Measurements from ENCODE around the gene ABCA2.

Gene ABCA2, protein sequence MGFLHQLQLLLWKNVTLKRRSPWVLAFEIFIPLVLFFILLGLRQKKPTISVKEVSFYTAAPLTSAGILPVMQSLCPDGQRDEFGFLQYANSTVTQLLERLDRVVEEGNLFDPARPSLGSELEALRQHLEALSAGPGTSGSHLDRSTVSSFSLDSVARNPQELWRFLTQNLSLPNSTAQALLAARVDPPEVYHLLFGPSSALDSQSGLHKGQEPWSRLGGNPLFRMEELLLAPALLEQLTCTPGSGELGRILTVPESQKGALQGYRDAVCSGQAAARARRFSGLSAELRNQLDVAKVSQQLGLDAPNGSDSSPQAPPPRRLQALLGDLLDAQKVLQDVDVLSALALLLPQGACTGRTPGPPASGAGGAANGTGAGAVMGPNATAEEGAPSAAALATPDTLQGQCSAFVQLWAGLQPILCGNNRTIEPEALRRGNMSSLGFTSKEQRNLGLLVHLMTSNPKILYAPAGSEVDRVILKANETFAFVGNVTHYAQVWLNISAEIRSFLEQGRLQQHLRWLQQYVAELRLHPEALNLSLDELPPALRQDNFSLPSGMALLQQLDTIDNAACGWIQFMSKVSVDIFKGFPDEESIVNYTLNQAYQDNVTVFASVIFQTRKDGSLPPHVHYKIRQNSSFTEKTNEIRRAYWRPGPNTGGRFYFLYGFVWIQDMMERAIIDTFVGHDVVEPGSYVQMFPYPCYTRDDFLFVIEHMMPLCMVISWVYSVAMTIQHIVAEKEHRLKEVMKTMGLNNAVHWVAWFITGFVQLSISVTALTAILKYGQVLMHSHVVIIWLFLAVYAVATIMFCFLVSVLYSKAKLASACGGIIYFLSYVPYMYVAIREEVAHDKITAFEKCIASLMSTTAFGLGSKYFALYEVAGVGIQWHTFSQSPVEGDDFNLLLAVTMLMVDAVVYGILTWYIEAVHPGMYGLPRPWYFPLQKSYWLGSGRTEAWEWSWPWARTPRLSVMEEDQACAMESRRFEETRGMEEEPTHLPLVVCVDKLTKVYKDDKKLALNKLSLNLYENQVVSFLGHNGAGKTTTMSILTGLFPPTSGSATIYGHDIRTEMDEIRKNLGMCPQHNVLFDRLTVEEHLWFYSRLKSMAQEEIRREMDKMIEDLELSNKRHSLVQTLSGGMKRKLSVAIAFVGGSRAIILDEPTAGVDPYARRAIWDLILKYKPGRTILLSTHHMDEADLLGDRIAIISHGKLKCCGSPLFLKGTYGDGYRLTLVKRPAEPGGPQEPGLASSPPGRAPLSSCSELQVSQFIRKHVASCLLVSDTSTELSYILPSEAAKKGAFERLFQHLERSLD (N-terminal part only)

DNA sequence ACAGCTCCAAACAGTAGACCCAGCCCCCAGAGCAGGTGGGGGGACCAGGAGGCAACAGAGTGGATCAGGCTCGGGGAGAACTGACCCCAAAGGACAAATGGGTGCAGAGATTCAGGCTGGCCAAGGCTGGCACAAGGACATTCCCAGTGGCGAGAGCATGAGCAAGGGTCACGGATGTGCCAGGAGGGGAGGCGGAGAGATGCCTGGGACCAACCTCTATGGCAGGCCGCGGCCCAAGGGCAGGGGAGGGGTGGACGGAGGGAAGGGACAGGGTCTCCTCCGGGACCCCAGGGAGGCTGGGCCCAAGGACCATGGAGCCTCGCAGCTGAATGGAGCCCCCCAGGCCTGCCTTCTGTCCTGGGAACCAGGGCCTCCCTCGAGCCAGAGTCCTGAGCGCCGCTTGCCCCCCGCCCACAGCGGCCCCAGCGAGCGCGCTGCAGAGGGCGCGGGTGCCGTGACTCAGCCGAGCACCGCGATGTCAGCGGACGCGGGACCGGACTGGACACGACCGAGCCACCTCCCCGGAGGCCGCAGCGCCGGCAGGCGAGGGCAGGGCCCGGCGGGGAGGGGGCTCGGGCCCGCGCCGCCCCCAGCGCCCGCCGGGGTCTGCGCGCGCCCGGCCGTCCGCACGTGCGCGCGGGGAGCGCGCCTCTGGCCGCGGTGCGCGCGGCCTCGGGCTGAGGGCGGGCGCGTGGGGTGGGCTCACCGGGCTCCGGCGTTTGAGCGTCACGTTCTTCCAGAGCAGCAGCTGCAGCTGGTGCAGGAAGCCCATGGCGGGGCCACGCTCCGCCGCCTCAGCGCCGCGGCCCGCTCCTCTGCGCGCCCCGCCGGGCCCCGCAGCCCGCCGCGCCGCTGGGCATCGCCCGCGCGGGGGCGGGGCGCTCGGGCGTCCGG, at the start of gene ABCA2:
Gene ABCA2 (minus strand): TSS at position 869 of the 894 bp plus-strand sequence. CDS start 97 bp downstream, at position 772.
- DNase-seq (ENCODE audit: low read depth): no peak

DNA sequence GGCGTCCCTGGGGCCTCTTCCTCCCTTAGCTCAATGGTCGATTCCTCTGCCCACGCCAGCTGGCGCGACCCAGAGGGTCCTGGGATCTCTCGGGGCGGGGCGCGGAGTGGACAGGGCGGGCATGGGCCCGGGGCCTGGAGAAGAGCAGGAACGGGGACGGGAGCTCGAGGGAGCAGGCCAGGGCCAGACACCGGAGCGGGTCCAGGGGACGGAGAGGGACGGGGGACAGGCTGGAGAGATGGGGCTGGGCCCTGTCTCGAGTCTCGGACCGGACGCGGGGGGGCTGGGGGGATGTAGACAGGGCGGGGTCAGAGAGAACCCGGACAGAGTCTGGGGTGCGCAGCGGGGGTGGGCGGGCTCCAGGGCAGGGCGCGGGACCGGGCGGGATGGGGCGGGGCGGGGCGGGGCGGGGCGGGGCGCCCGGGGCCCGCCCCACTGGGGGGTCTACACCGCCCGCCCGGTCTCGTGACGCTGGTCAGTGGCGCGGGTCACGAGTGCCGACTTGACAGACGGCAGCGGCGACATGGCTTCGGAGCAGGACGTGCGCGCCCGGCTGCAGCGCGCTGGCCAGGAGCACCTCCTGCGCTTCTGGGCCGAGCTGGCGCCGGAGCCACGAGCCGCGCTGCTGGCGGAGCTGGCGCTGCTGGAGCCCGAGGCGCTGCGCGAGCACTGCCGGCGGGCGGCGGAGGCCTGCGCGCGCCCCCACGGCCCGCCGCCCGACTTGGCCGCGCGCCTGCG, 49.1 kb upstream of the ABCA2 start, which contains the start of gene UAP1L1:
Gene UAP1L1 (plus strand): TSS at position 508 of the 738 bp plus-strand sequence. CDS start 16 bp downstream, at position 524.
- DNase-seq (ENCODE audit: low read depth): no peak

DNA sequence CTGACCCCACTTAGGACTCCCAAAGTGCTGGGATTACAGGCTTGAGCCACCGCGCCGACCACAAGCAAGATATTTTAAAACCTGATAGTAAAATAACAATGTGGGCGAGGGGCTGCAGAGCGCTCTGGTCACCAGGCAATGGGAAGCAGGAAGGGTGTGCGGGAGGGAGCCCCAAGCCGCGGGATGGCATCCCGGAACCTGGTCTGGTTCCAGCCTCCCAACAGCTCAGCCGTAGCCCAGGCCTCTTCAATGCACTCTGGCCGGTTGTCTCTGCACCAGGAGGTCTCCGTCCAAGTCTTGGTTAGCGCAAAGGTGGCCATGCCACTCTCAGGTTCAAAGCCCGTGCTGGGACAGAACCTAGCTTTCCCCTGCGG, 48.6 kb upstream of the ABCA2 start:
- no peak for DNase-seq (ENCODE audit: low read depth)

DNA sequence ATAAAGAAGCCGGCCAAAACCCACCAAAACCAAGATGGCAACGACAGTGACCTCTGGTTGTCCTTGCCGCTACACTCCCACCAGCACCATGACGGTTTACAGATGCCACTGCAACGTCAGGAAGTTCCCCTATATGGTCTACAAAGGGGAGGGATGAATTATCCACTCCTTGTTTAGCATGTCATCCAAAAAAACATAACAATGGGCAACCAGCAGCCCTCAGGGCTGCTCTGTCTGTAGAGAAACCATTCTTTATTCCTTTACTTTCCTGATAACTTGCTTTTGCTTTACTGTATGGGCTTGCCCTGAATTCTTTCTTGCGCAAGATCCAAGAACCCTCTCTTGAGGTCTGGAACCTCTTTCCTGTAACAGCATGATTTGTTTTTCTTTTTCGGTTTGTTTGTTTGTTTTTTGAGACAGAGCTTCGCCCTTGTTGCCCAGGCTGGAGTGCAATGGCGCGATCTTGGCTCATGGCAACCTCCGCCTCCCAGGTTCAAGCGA, 47.3 kb upstream of the ABCA2 start:
- no peak for DNase-seq (ENCODE audit: low read depth)

DNA sequence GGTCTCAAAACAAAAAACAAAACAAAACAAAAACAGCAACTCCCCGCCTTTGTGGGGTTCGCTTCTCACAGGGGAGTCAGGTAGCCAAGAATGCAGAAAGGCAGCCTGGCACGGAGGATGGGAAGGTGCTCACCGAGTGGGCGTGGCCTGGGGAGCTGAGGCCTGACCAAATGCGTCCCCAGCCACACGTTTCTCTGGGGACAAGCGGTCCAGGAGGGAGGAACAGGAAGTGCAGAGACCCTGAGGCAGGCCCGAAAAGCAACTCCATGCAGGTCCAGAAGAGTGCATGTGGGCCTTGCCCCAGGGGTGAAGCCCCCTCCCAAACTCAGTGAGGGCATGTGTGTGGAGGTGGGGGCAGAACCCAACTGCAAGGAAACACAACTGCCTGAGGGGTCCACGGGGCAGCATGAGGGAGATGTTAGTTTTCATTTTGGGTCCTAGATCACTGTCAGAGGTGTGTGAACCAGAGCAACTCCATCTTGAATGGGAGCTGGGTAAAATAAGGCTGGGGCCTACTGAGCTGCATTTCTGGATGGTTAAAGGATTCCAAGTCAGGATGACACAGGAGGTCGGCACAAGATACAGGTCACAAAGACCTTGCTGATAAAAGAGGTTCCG, 46.7 kb upstream of the ABCA2 start:
- no peak for DNase-seq (ENCODE audit: low read depth)

DNA sequence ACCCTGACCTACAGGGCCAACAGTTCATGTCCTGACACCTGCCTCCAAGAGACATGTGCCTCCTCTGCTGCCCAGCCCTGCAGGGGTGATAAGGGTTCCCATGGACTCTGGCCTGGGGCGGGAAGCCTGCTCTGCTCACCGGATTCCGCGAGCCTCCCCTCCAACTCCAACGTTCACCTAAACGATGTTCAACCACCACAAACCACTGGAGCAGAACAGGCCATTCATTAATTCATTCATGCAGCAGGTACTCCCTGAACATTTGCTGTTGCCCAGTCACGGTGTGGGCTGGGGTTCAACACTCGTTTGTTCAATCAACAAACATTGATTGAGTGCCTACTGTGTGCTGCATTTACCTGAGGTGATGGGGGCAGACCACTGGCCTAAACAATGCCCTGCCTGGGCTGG, 46.0 kb upstream of the ABCA2 start:
- no peak for DNase-seq (ENCODE audit: low read depth)

DNA sequence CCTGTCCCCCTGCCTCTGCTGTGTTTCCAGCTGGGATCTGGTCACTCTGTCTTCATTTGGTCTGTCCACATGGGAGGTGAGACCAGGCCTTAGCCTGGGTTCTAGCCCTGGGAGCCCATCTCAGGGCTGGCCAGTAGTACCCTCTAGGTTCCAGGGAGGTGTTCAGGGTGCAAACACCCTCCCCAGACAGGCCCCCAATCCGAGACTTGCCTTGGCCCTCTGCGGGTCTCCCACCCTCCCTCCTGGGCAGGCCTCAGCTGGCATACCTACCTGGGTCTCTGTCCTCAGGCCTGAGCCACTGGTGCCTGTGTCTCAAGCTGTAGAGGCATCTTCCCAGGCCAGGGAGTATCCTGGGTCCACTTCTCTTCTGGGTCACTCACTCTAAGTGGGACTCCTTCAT, 43.2 kb upstream of the ABCA2 start:
- DNase-seq (ENCODE audit: low read depth): no peak

DNA sequence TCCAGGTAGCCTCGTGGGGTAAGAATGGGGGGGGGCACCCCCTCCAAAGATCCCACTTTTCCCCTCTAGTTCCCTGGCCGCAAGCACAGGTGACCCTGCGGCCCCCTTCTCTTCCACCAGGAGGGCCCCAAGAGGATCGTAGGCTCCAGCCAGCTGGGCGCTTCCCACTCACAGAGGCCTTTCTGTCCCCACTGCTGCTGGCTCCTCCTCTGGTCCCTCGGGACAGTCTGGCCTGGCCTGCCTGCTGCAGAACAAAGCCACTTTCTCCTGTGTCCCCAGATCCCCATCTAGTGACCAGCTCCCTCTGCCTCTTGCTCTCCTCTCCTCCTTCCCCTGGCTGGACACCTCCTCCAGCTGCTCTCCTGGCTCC, 42.9 kb upstream of the ABCA2 start:
- no peak for DNase-seq (ENCODE audit: low read depth)

DNA sequence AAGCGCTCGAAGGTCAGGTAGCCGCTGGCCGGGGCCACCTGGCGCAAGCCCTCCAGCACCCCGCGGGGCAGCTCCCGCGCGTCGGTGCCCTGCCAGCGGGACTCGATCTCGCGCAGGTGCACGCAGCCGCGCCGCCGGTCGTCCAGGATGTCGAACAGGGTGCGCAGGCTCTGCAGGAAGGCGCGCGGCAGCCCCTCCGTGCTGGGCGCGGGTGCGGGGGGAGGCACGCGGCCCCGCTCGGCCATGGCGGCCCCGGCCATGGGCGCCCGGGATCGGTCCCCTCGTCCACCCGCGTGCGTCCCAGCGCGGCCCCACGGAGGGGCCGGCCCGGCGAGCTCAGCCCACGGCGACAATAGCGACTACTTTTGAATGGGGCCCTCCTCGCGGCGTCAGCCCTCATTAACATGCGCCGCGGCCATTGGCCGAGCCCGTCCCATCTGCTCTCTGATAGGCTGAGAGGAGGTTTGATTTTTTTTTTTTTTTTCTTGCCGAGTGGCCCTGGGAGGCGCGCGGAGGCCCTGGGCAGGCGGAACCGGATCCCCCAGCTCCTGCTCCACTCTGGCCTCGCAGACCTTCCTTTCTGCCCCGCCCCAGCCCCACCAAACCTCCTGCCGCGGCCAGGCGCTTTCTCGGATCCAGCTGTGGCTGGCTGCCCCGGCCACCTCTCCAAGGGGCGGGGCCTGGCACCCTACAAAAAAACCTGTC, 42.3 kb upstream of the ABCA2 start, which contains the start of gene SAPCD2:
Gene SAPCD2 (minus strand): TSS at position 357 of the 705 bp plus-strand sequence. CDS start 97 bp downstream, at position 260.
- DNase-seq (ENCODE audit: low read depth): no peak

DNA sequence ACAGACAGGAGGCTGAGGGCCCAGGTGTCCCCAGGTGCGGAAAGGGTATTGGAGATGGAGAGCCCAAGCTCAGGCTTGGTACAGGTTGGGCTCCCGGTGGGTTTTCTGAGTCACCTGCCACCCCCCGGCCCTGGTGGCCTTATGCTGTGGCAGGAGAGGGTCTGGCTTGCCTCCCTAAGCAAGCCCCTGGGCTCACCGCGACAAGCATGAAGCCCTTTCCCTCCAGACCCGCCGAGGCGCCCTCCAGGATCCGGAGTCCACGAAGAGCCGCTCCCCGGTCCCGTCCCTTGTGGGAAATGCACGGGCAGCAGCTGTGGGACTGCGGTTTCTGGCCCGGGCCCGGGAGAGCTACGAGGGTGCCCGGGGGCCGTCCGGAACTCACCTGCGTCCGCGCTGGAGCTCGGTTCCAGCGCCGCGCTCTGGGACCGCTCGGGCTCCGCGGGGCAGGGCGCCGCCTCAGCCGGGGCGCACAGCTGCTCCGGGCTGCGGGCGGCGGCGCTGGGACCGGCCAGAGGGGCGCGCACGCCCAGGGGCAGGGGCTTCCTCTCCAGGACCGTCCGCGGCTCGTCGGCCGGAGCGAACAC, 41.6 kb upstream of the ABCA2 start:
- DNase-seq (ENCODE audit: low read depth): no peak

DNA sequence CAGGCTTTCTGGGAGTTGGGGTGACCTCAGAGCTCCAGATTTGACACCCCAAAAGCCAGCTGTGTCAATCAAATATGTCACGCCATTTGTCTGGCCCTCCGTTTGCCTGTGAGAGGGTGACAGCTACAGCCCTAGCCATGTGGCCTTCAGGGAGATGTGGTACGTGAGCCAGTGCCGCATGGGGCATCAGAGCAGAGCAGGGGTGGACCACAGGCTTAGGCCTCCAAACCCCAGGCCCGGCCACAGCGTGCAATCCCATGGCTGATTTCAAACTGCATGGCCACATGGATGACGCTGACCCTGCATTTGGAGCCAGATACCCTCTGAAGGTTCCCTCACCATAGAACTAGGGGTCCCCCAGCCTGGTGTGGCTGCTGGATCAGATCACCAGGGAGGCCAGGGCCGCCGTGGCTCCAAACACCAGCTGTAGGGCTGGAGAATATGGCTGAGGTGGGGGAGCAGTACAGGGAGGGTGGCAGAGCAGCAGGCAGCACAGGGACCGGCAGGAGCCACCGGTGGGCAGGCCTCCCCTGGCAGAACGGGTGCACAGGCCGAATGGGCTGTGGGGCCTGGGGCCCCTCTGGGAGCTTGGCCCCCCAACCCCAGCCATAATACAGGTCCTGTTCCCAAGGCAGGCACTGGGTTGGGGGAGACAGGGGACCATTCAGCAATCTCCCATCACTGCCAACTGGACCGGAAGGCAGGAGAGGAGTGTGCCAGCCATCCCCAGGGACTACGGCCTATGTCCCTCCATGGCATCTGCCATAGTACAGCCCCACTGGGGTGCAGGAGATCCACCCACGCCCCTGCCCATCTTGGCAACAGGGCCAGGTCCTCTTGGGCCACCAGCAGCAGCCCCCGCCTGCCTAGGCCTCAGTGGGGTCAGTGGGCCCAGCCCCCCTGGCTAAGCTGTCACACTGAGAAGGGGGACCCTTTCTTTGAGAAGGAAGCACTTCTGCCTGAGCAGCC, 40.8 kb upstream of the ABCA2 start:
- DNase-seq (ENCODE audit: low read depth): no peak

DNA sequence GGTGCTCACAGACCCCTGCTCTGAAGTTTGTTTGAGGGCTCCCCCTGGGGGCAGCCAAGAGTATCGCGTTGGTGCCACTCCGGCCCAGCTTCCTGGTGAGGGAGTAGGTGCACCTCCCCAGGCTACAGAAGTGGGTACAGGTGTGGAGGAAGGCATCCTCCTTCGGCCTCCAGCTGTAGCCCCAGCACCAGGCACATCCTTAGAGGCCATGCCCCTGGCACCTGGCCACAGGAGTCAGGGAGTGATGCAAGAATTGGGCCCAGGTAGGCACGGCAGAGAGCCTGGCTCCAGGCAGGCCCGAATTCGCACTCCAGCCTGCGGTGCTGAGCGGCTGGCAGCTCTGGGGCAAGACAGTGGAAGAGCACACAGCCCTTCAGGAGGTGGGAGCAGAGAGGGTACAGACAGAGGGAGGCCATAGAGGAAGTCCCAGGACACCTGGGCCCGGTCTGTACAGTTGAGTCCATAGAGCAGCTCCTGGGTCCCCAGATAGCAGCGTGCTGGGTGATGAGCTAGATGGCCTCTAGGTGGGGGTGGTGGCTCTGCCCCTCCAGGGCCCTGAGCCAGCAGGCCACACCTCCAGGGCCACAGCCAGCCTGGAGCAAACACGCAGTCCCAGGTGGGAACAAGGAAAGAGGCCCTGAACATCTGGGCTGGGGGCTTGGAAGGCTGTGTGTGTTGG, 40.0 kb upstream of the ABCA2 start:
- DNase-seq (ENCODE audit: low read depth): no peak

DNA sequence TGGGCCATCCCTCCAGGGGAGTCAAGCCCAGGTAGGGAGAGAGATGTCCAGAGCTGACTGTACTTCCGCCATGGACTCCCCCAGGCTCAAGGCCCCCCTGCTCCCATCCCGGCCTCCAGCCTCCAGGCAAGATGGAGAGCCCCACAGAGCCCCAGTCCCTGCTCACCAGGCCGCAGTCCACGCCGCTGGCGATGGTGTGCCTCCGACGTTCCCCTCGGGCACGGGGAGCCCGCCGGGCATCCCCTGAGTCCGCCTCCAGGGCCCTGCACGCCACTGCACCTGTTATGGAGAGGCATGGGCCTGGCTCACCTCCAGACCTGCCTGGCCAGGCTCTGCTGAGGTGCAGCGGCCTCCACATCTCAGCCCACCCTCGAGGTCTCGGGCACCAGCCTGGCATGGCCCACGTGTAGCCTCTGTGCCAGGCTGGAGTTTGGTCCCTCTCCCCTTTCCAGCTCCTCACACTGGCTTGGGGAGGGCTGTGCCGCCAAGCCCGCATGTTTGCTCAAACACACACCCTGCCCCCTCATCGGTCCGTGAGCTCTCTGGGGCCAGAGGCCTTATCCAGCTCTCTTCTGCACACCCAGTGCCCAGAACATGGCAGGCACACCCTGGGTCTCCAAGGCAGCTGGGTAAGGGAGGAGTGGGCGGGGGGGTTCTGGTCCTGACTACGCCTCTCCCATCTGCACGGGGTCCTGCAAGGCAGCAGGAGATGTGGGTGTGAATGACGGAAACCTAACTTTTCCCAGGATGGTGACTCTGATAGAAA, 38.2 kb upstream of the ABCA2 start:
- DNase-seq (ENCODE audit: low read depth): no peak

DNA sequence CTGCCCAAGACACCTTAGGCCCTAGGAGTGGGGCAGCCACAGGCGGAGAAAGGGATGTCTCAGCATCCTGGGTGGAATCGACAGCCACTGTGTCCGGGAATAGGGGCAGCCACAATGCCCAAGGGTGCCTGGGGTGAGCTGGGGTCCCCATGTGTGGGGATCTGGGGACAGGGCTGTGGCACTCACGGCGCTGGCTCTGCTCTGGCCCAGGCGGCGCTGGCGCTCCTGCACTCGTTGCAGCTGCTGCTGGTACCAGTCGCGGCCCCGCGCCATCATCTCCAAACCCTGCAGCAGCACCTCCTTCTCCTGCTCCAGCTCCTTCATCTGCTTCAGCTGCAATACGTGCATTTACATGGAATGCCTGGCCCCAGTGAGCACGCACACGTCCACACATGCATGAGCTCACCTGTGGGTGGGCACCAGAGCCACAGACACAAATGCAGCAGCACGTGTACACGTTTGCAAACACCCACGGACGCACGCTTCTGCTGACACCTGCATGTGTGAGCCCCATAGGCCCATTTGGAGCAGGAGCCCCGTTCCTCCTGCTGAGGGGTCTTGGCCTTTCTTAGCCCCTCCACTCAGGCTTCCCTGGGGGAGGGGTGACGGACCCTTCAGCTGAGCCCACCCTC, 37.4 kb upstream of the ABCA2 start:
- no peak for DNase-seq (ENCODE audit: low read depth)

DNA sequence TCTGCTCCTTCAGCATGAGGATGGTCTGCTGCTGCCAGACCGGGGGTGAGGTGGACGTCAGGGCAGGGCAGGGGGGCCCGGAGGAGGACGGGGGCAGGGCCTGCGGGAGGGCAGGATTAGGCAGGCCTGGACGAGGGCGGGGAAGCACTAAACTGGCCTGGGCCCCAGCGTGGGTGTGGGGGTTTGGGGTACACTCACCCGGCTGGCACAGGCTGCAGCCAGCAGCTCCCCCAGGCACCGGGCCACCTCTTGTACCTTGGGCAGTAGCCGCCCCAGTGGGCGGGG, 36.8 kb upstream of the ABCA2 start:
- DNase-seq (ENCODE audit: low read depth): no peak

Data from non-pigmented ciliary epithelial cell (primary cell).